Measurements from ENCODE around the gene IGFBP4.

The IGFBP4 gene

DNA sequence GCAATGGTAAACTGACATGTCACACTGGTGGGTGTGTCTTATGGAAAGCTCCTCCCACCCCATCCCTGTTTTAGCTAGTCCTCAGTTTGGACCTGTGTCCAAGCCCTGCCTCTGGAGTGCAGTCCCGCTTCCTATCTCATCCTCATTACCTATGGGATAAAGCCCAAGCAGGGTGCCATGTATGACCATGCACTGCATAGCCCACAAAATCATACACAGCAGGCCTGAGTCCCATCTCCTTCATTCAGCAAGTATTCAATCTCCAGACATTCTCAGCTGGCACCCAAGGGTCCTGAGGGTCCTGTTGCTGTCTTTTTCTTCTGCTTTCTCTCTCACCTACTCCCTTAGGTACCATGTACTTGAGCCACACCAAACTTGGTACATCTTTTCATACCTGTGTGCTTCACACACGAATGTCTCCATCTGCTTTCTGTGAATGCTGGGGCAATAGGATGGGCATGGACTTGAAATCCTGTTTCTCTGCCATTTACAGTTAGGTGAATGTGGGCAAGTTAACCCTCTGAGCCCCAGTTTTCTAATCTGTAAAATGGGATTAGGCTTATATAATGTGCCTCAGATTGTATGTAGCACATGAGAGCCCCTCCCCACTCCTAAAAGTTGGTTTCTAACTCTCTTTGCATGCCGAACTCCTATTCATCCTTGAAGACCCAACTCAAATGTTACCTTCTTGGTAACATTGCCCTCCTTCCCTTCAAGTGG lies 29.6 kb downstream of the IGFBP4 start:
- no peak for DNase-seq

- no peak for DNase-seq
These were observed 30.5 kb downstream of the IGFBP4 start for GRCh38 chr17:40473573-40474365.

- no peak for DNase-seq
These were observed 31.3 kb downstream of the IGFBP4 start for GRCh38 chr17:40474419-40475002.

- DNase-seq: no peak
These were observed 32.1 kb downstream of the IGFBP4 start for GRCh38 chr17:40475234-40475908.

DNA sequence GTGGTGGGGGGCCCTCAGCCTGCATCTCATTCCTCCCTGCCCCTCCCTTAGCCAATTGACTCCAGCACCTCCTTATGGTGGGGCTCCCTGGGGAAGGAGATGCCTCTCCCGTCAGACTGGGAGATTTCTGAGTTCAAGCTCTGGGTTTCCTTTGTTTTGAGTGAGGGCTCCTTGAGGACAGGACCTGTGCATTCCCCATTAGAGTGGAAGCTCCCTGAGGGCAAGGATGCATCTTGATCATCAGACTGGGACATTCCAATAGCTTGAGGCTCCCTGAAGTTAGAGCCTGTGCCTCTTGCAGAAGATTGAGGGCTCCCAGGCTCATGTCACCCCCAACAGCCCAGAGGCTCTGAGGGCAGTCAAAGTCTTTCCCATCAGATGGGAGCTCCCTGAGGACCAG lies 34.5 kb downstream of the IGFBP4 start:
- DNase-seq: no peak

- DNase-seq: no peak
These were observed 35.2 kb downstream of the IGFBP4 start for GRCh38 chr17:40478486-40478885.

GRCh38 chr17:40479754-40480480 lies 36.7 kb downstream of the IGFBP4 start:
- DNase-seq: peak; percentile 9

- peak; percentile 43 for DNase-seq
These were observed 37.3 kb downstream of the IGFBP4 start for GRCh38 chr17:40480501-40481003.

GRCh38 chr17:40481106-40481505 lies 37.9 kb downstream of the IGFBP4 start:
- DNase-seq: no peak

GRCh38 chr17:40482722-40483121 lies 39.5 kb downstream of the IGFBP4 start:
- no peak for DNase-seq

DNA sequence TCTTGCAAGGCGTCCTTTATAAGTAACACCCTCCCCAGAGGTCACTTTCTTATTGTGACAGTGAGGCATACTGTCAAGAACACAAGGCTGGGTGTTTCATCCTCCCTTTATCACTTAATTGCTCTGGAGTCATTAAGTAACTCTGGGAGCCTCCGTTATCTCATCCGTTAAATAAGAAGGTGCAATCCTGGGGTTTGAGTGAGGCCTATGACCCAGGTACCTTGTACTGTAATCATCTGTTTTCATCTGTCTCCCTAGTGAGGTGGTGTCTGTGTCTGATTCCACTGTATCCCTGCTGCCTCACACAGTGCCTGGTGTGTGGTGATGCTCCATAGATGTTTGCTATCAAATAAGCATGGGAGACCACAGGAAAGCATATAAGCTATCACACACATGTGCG lies 40.4 kb downstream of the IGFBP4 start:
- DNase-seq: no peak

GRCh38 chr17:40484285-40484972 lies 41.2 kb downstream of the IGFBP4 start:
- no peak for DNase-seq

- no peak for DNase-seq
These were observed 41.8 kb downstream of the IGFBP4 start for GRCh38 chr17:40484973-40485530.

DNA sequence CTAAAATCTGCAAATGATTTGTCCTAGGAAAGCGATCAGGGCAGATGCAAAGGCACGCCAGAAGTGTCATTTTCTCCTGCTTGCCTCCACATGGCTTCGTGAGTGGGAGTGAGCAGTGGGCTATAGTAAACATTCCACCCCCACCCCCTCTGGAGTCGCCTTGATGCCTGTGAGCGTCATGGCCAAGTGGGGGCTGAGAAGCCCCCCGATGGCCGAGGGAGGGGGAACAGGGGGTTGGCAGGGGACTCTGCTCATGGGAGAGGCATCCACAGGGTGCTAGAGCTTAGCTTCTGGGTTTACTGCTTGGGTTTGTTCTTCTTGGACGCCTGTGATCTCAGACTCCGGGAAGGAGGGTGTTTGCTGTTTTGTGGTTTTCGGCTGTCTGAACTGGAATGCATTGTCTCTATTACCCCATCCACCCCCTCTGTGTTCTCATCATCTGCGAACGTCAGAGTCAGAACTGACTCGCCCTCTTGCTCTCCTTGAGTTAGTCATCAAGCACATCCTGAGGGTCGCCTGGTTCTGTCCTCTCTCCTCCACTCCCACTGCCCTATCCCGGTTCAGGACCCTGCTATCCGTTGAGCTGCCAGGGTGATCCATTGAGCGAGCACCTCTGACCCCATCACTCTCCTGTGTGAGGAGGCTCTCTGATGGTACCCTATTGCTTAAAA lies 42.7 kb downstream of the IGFBP4 start:
- DNase-seq: peak; percentile 72

DNA sequence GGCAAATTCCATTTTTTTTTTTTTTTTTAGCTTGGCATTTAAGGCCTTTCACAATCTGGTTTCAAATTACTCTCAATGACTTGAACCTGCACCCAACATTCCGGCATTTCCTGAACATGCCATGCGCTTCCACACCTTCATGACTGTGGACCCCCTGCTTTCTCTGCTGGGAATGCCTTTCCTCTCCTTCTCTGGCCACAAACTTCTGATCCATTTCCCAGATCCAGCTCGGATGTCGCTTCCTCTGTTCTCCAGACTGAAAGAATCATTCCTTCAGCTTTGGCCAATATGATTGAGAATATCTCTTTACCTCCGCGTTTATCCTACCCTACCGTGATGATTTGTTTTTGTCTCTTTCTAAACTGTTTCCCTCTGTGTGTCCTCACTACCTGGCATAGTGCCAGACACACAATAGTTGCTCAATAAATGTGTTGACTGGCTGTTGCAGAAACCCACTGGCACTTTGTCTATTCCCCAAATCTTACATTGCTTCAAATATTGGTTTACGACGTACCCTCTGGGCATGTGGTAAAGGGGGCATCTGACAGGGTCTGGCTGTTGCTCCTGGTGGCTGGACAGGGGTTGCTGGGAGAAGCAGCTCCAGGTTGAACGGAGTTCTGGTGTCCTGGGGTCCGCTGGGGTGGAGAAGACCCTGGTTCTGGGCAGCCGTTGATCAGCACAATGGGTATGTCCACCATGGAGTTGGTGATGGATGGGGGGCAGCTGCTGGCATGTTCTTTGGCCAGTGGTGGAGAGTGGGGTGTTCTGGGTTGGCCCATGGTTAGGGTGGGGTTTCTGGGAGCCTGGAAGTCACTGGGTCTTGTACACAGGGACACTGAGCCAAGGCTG lies 43.5 kb downstream of the IGFBP4 start:
- DNase-seq: peak; percentile 58

DNA sequence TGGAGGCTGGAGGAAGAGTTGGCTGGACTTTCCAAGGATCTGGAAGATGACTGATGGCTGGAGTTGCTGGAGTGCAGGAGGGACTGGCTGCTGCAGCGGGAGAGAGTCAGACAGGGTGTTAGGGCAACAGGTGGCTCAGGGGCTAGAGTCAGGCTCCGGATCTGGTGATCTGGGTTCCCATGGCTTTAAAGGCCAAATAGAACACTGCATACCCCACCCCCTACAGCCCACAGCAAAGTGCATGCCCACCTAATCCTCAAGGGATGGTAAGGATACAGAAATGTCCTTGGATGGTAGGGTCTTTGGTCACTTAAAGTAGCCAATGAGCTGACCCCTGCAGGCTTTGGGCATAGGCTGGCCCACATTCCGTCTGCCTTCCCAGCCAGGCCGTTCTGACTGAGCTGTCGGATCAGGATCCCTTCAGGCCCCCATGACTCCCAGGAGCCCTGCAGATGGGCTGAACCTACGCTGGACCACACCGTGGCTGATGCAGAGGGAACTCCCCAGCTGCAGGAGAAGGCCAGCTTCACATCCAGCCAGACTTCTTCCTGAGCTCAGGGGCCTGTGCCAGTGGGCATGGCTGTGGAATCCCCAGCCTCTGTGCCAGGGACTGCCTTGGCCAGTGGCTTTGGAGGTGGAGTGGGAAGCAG lies 44.2 kb downstream of the IGFBP4 start:
- DNase-seq: no peak

DNA sequence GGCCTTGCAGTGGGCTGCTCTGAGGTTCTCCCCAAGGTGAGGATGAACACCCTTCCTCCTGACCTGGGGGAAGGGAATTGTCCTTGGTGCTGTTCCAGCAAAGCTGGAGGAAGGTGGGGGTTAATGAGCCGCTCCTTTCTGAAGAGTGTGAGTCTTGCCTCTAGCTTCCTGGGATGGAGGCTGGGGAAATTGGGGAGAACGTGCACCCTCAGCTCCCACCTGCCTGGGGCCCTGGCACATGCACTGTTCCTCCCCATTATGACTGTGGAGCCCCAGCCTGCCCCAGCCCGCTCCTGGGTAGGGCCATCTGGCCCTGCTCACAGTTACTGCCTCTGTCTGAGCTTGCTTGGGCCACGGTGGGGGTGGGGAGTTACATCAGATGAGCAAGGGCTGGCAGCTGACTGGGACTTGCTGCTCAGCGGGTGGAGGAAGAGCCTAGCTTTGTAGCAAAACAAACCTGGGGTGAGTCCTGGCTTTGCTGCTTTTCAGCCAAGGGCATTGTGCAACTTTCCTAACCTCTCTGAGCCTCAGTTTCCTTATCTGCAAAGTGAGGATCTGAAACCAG lies 47.1 kb downstream of the IGFBP4 start:
- peak; percentile 54 for DNase-seq

DNA sequence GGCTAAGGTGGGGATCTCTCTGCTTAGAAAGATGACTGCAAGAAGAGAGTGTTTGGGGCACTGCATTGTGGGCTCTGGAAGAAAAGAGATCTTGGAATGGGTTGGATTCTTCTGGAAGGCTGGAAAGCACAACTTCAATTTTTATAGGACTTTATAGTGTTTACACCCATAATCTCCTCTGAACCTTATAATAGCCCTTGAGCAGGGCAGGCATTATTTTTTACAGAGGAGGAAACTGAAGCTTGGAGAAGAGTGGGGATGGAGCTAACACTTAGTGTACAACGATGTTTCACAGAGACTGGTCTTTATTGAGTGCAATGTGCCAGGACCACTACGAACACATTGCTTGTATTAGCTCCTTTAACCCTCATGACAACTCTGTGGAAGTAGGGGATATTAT lies 47.7 kb downstream of the IGFBP4 start:
- DNase-seq: no peak

DNA sequence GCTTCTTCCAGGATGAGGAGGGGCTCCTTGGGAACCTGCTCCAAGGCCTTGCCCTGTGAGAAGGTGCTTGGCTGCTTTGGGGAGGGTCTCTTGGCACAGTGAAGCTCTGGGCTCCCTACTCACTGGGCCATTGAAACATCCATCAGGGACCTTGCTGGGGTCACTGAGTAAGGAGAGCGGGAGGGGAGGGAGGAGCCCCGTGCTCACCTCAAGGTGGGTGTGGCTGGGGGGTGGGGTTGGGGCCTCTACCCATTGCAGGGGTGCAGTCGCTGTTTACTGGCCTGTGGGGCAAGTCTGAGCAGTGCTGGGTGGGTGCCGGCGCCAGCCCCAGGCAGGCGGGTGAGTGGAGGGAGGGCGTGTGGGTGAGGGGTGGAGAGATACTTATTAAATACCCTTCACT lies 48.2 kb downstream of the IGFBP4 start:
- no peak for DNase-seq

All from MV-4-11 (cell line).